ENCODE data around the gene GPS1.
A peak's percentile ranks its signal among the peaks of the same experiment; 100 is the strongest.

DNA sequence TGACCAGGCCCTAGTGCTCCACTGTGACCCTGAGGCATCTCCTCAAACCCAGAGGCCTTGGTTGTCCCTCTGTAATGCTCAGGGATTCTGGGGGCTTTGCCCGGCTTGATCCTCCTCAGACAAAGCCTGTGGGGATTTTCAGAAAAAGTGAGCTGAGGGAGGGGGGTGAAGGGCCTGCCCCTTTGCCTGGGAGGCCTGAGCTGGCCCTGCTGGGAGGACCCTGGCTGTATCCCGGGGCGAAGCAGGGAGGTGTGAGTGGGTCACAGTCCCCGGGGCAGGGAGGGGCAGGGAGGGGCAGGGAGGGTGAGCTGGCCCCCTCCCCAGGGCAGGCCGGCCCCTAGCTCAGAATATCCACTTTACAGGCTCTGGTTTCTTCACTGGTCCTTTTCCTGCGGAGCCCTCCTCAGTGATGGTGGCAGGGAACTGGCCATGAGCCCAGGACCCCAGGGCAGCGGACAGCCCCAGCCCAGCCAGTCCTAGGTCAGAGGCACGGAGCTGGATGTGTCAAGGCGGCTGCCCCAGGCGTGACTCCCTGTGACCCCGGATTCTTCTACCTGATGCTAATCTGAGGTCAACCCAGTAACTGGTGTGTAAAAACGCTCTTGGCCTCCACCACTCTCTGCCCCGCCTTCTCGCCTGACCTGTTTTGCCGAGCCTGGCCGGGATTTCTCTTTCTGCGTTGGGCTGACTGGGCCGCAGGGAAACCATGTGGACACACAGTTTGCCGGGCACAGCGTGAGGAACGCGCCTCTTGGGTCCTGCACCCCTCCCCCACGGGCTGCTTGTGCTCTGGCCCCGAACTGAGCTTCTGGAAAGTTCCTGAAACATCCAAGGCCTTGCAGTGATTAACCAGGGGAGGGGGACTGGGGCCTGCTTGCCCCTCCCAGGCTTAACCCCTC lies 52.1 kb downstream of the GPS1 start:
- TF ChIP-seq CTCF (IDR thresholded peaks at IDR 0.05 in 8 of 11, conservative IDR thresholded peaks at IDR 0.05 in 3 of 11) (no peak), POLR2A (IDR thresholded peaks at IDR 0.05) (no peak), POLR2AphosphoS5 (IDR thresholded peaks at IDR 0.05) (peak in 1 of 3 donors; percentile 28)

Measured in spleen (tissue), 7 donors.